ENCODE results near the gene SRPRB. TPM values are rescaled to one million over a fixed set of nuclear protein-coding genes. Genes with fewer than 3 reads are reported as not detected.

SRPRB gene
- total and polyA plus RNA-seq, 2 experiments from 2014 or later: 29.2 to 40.9 TPM

DNA sequence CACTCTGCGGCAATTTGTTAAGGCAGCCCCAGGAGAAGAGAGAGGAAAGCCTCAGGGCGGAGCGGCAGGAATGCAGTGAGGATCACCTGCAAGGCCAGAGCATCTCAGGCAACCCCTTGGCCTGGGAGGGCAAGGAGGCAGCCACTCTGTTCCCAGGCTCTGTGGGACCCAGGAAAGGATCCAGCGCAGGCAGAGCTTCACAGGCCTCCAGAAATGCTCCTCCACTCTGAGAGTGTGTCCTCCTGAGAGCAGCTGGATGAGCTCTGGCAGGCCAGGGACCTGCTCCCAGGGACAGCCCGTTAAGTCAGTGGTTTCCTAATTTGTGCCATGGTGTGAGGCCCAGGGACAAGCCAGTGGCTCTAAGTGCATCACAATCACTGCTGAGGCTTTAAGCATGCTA is 54.9 kb downstream of the SRPRB start:
- no peaks in the 10 kb centered on the region for H3K36me3 ChIP-seq
- no peak overlapping the region for H3K4me3 ChIP-seq
- no peaks in the 10 kb centered on the region for H3K9me3 ChIP-seq (ENCODE audit: low read depth)
- H3K27ac ChIP-seq: no peak overlapping the region
- DNase-seq (ENCODE audit: low read depth in 1 of 2, low spot score in 1 of 2): no peak
- no peaks in the 10 kb centered on the region for H3K27me3 ChIP-seq
- TF ChIP-seq, protein P1, sequence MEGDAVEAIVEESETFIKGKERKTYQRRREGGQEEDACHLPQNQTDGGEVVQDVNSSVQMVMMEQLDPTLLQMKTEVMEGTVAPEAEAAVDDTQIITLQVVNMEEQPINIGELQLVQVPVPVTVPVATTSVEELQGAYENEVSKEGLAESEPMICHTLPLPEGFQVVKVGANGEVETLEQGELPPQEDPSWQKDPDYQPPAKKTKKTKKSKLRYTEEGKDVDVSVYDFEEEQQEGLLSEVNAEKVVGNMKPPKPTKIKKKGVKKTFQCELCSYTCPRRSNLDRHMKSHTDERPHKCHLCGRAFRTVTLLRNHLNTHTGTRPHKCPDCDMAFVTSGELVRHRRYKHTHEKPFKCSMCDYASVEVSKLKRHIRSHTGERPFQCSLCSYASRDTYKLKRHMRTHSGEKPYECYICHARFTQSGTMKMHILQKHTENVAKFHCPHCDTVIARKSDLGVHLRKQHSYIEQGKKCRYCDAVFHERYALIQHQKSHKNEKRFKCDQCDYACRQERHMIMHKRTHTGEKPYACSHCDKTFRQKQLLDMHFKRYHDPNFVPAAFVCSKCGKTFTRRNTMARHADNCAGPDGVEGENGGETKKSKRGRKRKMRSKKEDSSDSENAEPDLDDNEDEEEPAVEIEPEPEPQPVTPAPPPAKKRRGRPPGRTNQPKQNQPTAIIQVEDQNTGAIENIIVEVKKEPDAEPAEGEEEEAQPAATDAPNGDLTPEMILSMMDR (IDR thresholded peaks at IDR 0.05; ENCODE audit: low read depth, low read length): no peak
- H3K4me1 ChIP-seq (ENCODE audit: low read depth): no peaks in the 10 kb centered on the region

DNA sequence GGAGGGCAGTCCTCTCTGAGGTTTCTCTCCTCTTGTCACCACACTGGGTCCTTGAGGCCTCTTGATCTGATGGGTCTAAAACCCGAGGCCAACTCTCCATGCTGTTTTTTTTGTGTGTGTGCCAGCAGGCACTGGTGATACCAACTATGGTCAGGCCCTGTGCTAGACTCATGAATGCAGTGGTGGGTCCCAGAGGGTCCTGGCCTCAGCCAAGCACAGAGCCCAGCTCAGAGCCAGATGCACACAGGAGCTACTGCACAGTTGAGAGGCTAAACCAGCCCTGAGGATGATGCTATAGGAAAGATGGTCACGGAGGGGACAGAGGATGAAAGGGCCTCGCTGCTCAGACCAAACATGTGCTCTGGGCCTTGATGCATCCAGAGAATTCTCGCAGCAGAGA is 56.5 kb downstream of the SRPRB start:
- Histone ChIP-seq H3K36me3 (no peaks in the 10 kb centered on the region), H3K4me3 (no peak overlapping the region), H3K27me3 (no peaks in the 10 kb centered on the region), H3K4me1 (ENCODE audit: low read depth) (no peaks in the 10 kb centered on the region), H3K27ac (no peak overlapping the region), H3K9me3 (ENCODE audit: low read depth) (no peaks in the 10 kb centered on the region)
- TF ChIP-seq, protein P1 (IDR thresholded peaks at IDR 0.05; ENCODE audit: low read depth, low read length): no peak
- no peak for DNase-seq (ENCODE audit: low read depth in 1 of 2, low spot score in 1 of 2)

DNA sequence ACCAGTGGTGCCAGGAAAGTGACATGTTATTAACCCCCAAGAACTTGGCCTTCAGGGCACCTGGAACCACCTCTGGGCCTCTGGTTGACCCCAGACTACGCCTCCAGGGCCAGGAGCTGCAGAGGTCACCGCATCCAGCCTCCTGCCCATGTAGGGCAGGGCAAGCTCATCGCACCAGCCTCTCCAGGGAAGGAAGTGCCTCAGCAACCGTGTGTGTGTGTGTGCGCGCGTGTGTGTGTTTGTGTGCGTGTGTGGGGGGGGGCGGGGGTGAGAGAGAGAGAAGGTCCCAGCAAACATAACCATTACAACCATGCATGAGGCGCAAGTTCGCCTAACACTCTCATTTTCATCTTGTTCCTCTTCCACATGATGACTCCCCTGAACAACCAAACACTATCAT is 58.3 kb downstream of the SRPRB start:
- H3K27ac ChIP-seq: no peak overlapping the region
- DNase-seq (ENCODE audit: low read depth in 1 of 2, low spot score in 1 of 2): no peak
- peaks cover 3% of the 10 kb centered on the region for H3K4me1 ChIP-seq (ENCODE audit: low read depth)
- no peaks in the 10 kb centered on the region for H3K27me3 ChIP-seq
- H3K9me3 ChIP-seq (ENCODE audit: low read depth): no peaks in the 10 kb centered on the region
- TF ChIP-seq, protein P1 (IDR thresholded peaks at IDR 0.05; ENCODE audit: low read depth, low read length): no peak
- no peaks in the 10 kb centered on the region for H3K36me3 ChIP-seq
- no peak overlapping the region for H3K4me3 ChIP-seq

DNA sequence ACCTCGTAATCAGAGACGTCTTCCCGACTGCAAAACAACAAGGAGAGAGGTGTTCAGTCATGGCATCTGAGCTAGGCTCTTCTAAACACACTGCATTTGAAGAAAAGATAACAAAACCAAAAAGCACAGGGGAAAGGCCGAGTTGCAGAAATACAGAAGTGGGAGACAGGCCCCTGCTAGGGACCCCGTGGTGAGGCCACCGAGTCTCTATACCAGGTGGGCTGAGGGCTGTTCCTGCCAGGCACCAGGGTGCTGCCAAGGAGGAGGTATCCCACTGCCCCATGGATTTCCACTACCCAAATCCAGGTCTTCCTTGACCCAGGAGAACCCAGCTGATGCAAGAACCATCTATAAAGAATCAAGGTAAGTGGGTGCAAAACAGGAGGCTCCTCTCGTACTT is 59.0 kb downstream of the SRPRB start:
- no peaks in the 10 kb centered on the region for H3K36me3 ChIP-seq
- DNase-seq (ENCODE audit: low read depth in 1 of 2, low spot score in 1 of 2): no peak
- H3K27me3 ChIP-seq: no peaks in the 10 kb centered on the region
- H3K9me3 ChIP-seq (ENCODE audit: low read depth): no peaks in the 10 kb centered on the region
- TF ChIP-seq, protein P1 (IDR thresholded peaks at IDR 0.05; ENCODE audit: low read depth, low read length): no peak
- no peak overlapping the region for H3K27ac ChIP-seq
- peaks cover 3% of the 10 kb centered on the region for H3K4me1 ChIP-seq (ENCODE audit: low read depth)
- H3K4me3 ChIP-seq: no peak overlapping the region

DNA sequence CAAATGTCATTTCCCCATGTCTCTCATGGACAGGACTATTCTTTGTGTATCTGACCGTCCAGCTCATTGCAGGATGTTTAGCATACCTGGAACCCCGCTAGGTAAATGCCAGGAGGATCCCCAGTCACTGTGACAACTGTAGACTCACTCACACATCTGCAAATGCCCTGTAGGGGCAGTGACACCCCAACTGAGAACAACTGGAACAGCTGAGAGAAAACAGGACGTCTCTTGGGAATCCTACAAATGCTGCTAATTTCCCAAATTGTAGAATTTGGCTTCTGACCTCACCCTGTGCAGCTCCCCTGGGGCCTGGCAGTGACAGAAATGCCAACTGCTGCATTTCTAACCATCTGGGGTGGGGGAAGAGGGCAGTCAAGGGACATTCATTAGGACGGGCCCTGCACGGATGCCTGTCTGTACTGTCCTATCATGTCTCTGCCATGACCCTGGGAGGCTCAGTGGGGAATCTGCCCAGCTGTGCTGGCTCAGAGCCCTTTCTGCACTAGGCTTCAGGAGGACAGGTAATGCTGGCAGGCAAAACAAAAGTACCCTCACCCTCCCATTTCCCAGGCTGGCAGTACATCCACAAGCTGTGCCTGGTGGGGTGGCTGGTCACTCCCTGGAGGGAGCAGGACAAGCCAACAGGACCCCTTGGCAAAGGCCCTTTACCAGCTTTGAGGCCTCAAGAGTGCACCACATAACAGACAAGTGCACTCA is 59.7 kb downstream of the SRPRB start:
- DNase-seq (ENCODE audit: low read depth in 1 of 2, low spot score in 1 of 2): no peak
- Histone ChIP-seq H3K27ac (no peak overlapping the region), H3K4me3 (no peak overlapping the region), H3K27me3 (no peaks in the 10 kb centered on the region), H3K4me1 (ENCODE audit: low read depth) (peaks cover 3% of the 10 kb centered on the region), H3K36me3 (no peaks in the 10 kb centered on the region), H3K9me3 (ENCODE audit: low read depth) (no peaks in the 10 kb centered on the region)
- TF ChIP-seq, protein P1 (IDR thresholded peaks at IDR 0.05; ENCODE audit: low read depth, low read length): no peak

All from cardiac muscle cell (in vitro differentiated cells and primary cell).